ENCODE results near the gene CCM2L. TPM values are rescaled to one million over a fixed set of nuclear protein-coding genes. Genes with fewer than 3 reads are reported as not detected.

Gene CCM2L
- total RNA-seq, 1 experiment from 2014 or later: 0.32 TPM

DNA sequence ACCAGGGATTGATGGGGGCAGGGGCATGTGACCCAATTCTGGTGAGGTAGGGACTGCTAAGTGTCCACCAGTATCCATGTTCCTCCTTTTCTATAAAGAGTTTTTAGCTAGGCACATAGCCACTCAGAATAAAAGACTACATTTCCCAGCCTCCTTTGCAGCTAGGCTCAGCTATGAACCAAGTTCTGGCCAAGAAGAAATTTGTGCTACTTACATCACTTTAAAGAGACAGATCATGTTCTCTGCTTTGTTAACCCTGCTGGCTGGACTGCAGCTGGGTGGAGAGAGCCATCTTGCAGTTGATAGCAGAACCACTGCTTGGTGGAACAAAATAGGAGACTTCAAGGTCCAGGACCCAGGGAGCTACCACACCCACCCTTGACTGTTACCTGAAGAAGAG lies 5.3 kb upstream of the CCM2L start:
- Histone ChIP-seq H3K4me1 (no peaks in the 10 kb centered on the region), H3K9me3 (no peaks in the 10 kb centered on the region), H3K36me3 (ENCODE audit: control insufficient read depth, insufficient read depth, low read length) (no peaks in the 10 kb centered on the region), H3K27me3 (replicated peaks; ENCODE audit: control insufficient read depth, insufficient read depth, low read length) (peaks cover 1% of the 10 kb centered on the region; the same call in 1 of the 2 replicates), H3K4me3 (ENCODE audit: low read depth, low read length) (no peak overlapping the region)
- TF ChIP-seq, protein P1, sequence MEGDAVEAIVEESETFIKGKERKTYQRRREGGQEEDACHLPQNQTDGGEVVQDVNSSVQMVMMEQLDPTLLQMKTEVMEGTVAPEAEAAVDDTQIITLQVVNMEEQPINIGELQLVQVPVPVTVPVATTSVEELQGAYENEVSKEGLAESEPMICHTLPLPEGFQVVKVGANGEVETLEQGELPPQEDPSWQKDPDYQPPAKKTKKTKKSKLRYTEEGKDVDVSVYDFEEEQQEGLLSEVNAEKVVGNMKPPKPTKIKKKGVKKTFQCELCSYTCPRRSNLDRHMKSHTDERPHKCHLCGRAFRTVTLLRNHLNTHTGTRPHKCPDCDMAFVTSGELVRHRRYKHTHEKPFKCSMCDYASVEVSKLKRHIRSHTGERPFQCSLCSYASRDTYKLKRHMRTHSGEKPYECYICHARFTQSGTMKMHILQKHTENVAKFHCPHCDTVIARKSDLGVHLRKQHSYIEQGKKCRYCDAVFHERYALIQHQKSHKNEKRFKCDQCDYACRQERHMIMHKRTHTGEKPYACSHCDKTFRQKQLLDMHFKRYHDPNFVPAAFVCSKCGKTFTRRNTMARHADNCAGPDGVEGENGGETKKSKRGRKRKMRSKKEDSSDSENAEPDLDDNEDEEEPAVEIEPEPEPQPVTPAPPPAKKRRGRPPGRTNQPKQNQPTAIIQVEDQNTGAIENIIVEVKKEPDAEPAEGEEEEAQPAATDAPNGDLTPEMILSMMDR (IDR thresholded peaks at IDR 0.05; ENCODE audit: insufficient read depth in 1 of 2, low read depth in 1 of 2, low read length in 1 of 2, severe bottlenecking in 1 of 2, unreplicated experiment in 1 of 2): no peak
- Mint-ChIP-seq H3K4me1 (ENCODE audit: low read depth, unreplicated experiment) (peaks cover 7% of the 10 kb centered on the region), H3K4me3 (ENCODE audit: unreplicated experiment) (no peak overlapping the region), H3K27ac (ENCODE audit: unreplicated experiment) (no peak overlapping the region), H3K9me3 (ENCODE audit: unreplicated experiment) (no peaks in the 10 kb centered on the region), H3K27me3 (ENCODE audit: insufficient read depth, unreplicated experiment) (peaks cover 25% of the 10 kb centered on the region), H3K36me3 (ENCODE audit: insufficient read depth, unreplicated experiment) (no peaks in the 10 kb centered on the region)
- intact Hi-C loops (cut with micrococcal nuclease; ENCODE audit: unreplicated experiment): no loop called here
- DNase-seq: peak in 1 of 2 experiments; percentile 44
- ChIA-PET CTCF (interaction anchor here (1.2 to 2.1 kb wide), 3 partner anchors 13 to 53 kb away, joined by 3 to 10 read pairs (median 5); partner anchors contain the start of gene PDRG1), POLR2A (interaction anchor here (0.5 kb wide), 1 partner anchor 37 kb away, joined by 4 read pairs; no protein-coding TSS in a partner anchor)
- no TSS peak for BruUV-seq (replicated peaks)

DNA sequence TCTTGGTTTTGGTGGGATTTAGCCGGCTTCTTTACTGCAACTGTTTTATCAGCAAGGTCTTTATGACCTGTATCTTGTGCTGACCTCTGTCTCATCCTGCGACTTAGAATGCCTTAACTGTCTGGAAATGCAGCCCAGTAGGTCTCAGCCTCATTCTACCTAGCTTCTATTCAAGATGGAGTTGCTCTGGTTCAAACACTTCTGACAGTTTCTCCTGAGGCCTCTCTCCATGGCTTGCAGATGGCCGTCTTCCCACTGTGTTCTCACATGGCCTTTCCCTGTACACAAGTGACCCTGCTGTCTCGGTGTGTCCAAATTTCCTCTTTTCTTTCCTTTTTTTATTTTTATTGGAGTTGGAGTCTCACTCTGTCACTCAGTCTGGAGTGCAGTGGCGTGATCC lies 4.2 kb upstream of the CCM2L start:
- H3K4me1 ChIP-seq: no peaks in the 10 kb centered on the region
- Mint-ChIP-seq H3K4me1 (ENCODE audit: low read depth, unreplicated experiment) (peaks cover 7% of the 10 kb centered on the region), H3K4me3 (ENCODE audit: unreplicated experiment) (no peak overlapping the region), H3K27me3 (ENCODE audit: insufficient read depth, unreplicated experiment) (peaks cover 16% of the 10 kb centered on the region), H3K27ac (ENCODE audit: unreplicated experiment) (no peak overlapping the region), H3K9me3 (ENCODE audit: unreplicated experiment) (no peaks in the 10 kb centered on the region), H3K36me3 (ENCODE audit: insufficient read depth, unreplicated experiment) (no peaks in the 10 kb centered on the region)
- no peaks in the 10 kb centered on the region for H3K9me3 ChIP-seq
- CTCF ChIA-PET: interaction anchor here (0.6 to 2.1 kb wide), 3 partner anchors 12 to 155 kb away, joined by 3 to 10 read pairs (median 5); no protein-coding TSS in a partner anchor
- DNase-seq: no peak
- POLR2A ChIA-PET: no interaction called here
- H3K4me3 ChIP-seq (ENCODE audit: low read depth, low read length): no peak overlapping the region
- intact Hi-C loops (cut with micrococcal nuclease; ENCODE audit: unreplicated experiment): no loop called here
- BruUV-seq (replicated peaks): no TSS peak
- no peaks in the 10 kb centered on the region for H3K36me3 ChIP-seq (ENCODE audit: control insufficient read depth, insufficient read depth, low read length)
- TF ChIP-seq, protein P1 (IDR thresholded peaks at IDR 0.05; ENCODE audit: insufficient read depth in 1 of 2, low read depth in 1 of 2, low read length in 1 of 2, severe bottlenecking in 1 of 2, unreplicated experiment in 1 of 2): no peak
- H3K27me3 ChIP-seq (replicated peaks; ENCODE audit: control insufficient read depth, insufficient read depth, low read length): peaks cover 1% of the 10 kb centered on the region; the same call in 1 of the 2 replicates

DNA sequence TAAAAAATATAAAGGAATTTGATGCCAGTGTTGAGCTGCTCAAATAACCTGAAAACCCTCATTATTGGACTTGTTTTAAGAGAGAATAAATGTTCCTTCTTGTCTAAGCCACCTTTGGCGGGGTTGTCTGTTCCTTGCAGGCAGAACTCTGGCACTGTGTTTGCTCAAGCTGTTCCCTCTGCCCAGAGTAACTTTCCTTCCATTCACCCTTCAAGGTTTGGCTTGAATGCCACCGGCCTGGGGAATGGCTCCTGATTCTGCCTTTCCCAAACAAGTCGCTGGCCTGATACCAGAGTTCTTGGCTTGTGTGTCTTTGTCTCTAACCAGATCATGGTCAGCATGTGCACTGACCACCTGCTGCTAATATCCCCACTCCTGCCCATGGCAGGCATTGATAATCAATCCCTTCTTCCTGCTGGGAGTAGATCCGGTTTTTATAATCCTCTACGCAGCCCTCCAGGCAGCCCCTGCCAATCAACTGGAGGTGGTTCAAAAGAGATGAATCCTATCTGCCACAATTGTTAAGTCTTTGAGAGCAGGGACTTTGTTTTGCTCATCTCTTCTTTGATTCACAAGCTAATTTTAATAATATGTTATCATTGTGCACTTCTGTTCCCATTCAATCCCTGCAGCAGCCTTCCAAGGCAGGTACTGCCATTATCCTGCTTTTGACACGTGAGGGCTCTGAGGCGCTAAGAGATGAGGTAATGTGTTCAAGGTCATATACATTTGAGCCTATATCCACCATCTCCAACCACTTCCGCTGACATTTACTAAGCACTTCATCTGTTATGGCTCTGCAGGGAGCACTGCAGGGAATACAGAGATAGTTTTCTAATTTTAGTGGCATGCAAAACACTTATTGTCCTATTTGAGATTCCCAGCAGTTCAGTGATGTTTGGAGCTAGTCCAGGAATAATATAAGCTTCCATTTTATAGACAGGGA lies 3.1 kb upstream of the CCM2L start:
- no TSS peak for BruUV-seq (replicated peaks)
- no peaks in the 10 kb centered on the region for H3K9me3 ChIP-seq
- TF ChIP-seq, protein P1 (IDR thresholded peaks at IDR 0.05; ENCODE audit: insufficient read depth in 1 of 2, low read depth in 1 of 2, low read length in 1 of 2, severe bottlenecking in 1 of 2, unreplicated experiment in 1 of 2): no peak
- 0 out of 2 replicates have a peak, but pooled peaks cover 1% of the 10 kb centered on the region for H3K27me3 ChIP-seq (replicated peaks; ENCODE audit: control insufficient read depth, insufficient read depth, low read length)
- Mint-ChIP-seq H3K27me3 (ENCODE audit: insufficient read depth, unreplicated experiment) (peaks cover 20% of the 10 kb centered on the region), H3K4me3 (ENCODE audit: unreplicated experiment) (no peak overlapping the region), H3K4me1 (ENCODE audit: low read depth, unreplicated experiment) (peaks cover 7% of the 10 kb centered on the region), H3K36me3 (ENCODE audit: insufficient read depth, unreplicated experiment) (no peaks in the 10 kb centered on the region), H3K9me3 (ENCODE audit: unreplicated experiment) (no peaks in the 10 kb centered on the region), H3K27ac (ENCODE audit: unreplicated experiment) (no peak overlapping the region)
- intact Hi-C loops (cut with micrococcal nuclease; ENCODE audit: unreplicated experiment): no loop called here
- no peaks in the 10 kb centered on the region for H3K4me1 ChIP-seq
- no peak for DNase-seq
- H3K36me3 ChIP-seq (ENCODE audit: control insufficient read depth, insufficient read depth, low read length): no peaks in the 10 kb centered on the region
- ChIA-PET POLR2A (no interaction called here), CTCF (interaction anchor here (0.6 to 2.5 kb wide), 5 partner anchors 10 to 156 kb away, joined by 3 to 13 read pairs (median 4); no protein-coding TSS in a partner anchor)
- H3K4me3 ChIP-seq (ENCODE audit: low read depth, low read length): no peak overlapping the region

Measured in Caco-2 (cell line).